IMR-90 (cell line): ENCODE measurements around the gene PRKAG2. TPM values are rescaled to one million over a fixed set of nuclear protein-coding genes. Genes with fewer than 3 reads are reported as not detected.

Experiments used
- ATAC-seq: fragments of 200-7000 bp; cut with Tn5 transposase; 2 replicates; pipeline ENCODE4 v1.9.1; 2020; ENCODE audit warnings: low read depth, mild to moderate bottlenecking, moderate library complexity
- BruUV-seq: library from RNA; stranded (reverse); fragments of 400-500 nt; replicated peaks from 2 replicates; lab custom pipeline; 2021; lab: Mats Ljungman, UMichigan
- CTCF ChIA-PET: fragments of 300-600 bp; formaldehyde crosslinking; extraction: SDS; loops from one replicate; lab custom pipeline; 2021; ENCODE audit warnings: antibody characterized with exemption; lab: Yijun Ruan, JAX
- POLR2A ChIA-PET: fragments of 300-600 bp; sonication (Branson Sonifier 250); formaldehyde crosslinking; loops from one replicate; lab custom pipeline; 2022; ENCODE audit warnings: antibody characterized with exemption; ENCODE audit not compliant: unreplicated experiment; lab: Charles Lee
- DNase-seq: peaks from one replicate; pipeline ENCODE4 v3.0.0; 2013
- H2AFZ ChIP-seq: replicated peaks from 2 replicates; pipeline ENCODE3; 2013; ENCODE audit warnings: low read length, mild to moderate bottlenecking; ENCODE audit not compliant: poor library complexity
- H2AK5ac ChIP-seq: 2 replicates; pipeline ENCODE4 v1.6.1; 2013; ENCODE audit warnings: low read depth, low read length, inconsistent platforms
- H2AK9ac ChIP-seq: replicated peaks from 2 replicates; pipeline ENCODE3; 2013; ENCODE audit warnings: mild to moderate bottlenecking, low read depth, low read length, moderate library complexity; ENCODE audit not compliant: poor library complexity
- H2BK120ac ChIP-seq: 2 replicates; pipeline ENCODE4 v1.6.1; 2013; ENCODE audit warnings: low read depth, low read length, inconsistent platforms
- H2BK15ac ChIP-seq: 3 replicates; pipeline ENCODE4 v1.6.1; 2013; ENCODE audit warnings: low read depth, low read length, inconsistent platforms
- H2BK20ac ChIP-seq: 2 replicates; pipeline ENCODE4 v1.6.1; 2013; ENCODE audit warnings: low read depth, mild to moderate bottlenecking, inconsistent platforms, low read length, moderate library complexity
- H2BK5ac ChIP-seq: 2 replicates; pipeline ENCODE4 v1.6.1; 2013; ENCODE audit warnings: mild to moderate bottlenecking, low read depth, low read length, inconsistent platforms; ENCODE audit not compliant: poor library complexity, severe bottlenecking
- H3K14ac ChIP-seq: replicated peaks from 2 replicates; pipeline ENCODE4 v1.6.1; 2013; ENCODE audit warnings: low read depth, low read length, inconsistent platforms
- H3K18ac ChIP-seq: 2 replicates; pipeline ENCODE4 v1.6.1; 2013; ENCODE audit warnings: low read depth, low read length, control low read depth
- H3K23ac ChIP-seq: 2 replicates; pipeline ENCODE4 v1.6.1; 2013; ENCODE audit warnings: low read depth, low read length, inconsistent platforms
- H3K27ac ChIP-seq: 2 replicates; pipeline ENCODE4 v1.5.1; 2013; ENCODE audit warnings: mild to moderate bottlenecking, control low read depth, low read length; ENCODE audit not compliant: insufficient read depth
- H3K27me3 ChIP-seq: 2 replicates; pipeline ENCODE4 v1.6.1; 2013; ENCODE audit warnings: low read length; ENCODE audit not compliant: control insufficient read depth, insufficient read depth
- H3K36me3 ChIP-seq: 2 replicates; pipeline ENCODE4 v1.6.1; 2013; ENCODE audit warnings: low read length, mixed read lengths; ENCODE audit not compliant: control insufficient read depth, insufficient read depth
- H3K4ac ChIP-seq: 2 replicates; pipeline ENCODE4 v1.6.1; 2013; ENCODE audit warnings: low read depth, low read length, inconsistent platforms
- H3K4me1 ChIP-seq: 2 replicates; pipeline ENCODE4 v1.6.1; 2013; ENCODE audit warnings: low read length, mixed read lengths; ENCODE audit not compliant: control insufficient read depth, insufficient read depth
- H3K4me2 ChIP-seq: 2 replicates; pipeline ENCODE4 v1.6.1; 2013; ENCODE audit warnings: low read depth, mild to moderate bottlenecking, control low read depth, low read length, moderate library complexity
- H3K4me3 ChIP-seq: 2 replicates; pipeline ENCODE4 v1.5.1; 2013; ENCODE audit warnings: low read depth, mild to moderate bottlenecking, control low read depth, low read length, moderate library complexity; ENCODE audit not compliant: insufficient read depth
- H3K56ac ChIP-seq: 2 replicates; pipeline ENCODE4 v1.6.1; 2013; ENCODE audit warnings: low read length, inconsistent platforms; ENCODE audit not compliant: insufficient read depth; ENCODE audit errors: extremely low read depth
- H3K79me1 ChIP-seq, 2 experiments: 2 replicates each; pipeline ENCODE4 v1.6.1; 2013; ENCODE audit warnings: low read length in 2 of 2, inconsistent platforms in 1 of 2, low read depth in 1 of 2
- H3K9ac ChIP-seq: 2 replicates; pipeline ENCODE4 v1.6.1; 2013; ENCODE audit warnings: low read depth, low read length, control low read depth
- H3K9me1 ChIP-seq: 2 replicates; pipeline ENCODE4 v1.6.1; 2013; ENCODE audit warnings: low read length, inconsistent platforms; ENCODE audit not compliant: insufficient read depth
- H3K9me3 ChIP-seq: 2 replicates; pipeline ENCODE4 v1.6.1; 2013; ENCODE audit warnings: low read length; ENCODE audit not compliant: control insufficient read depth, insufficient read depth
- H4K20me1 ChIP-seq: 2 replicates; pipeline ENCODE4 v1.6.1; 2013; ENCODE audit warnings: low read length, inconsistent platforms; ENCODE audit not compliant: insufficient read depth
- H4K5ac ChIP-seq: 2 replicates; pipeline ENCODE4 v1.6.1; 2013; ENCODE audit warnings: mild to moderate bottlenecking, low read depth, low read length, control low read depth
- H4K8ac ChIP-seq, 2 experiments: 2 replicates each; pipeline ENCODE4 v1.6.1; 2013; ENCODE audit warnings: low read depth in 2 of 2, low read length in 2 of 2, control low read depth in 1 of 2, inconsistent platforms in 1 of 2
- H4K91ac ChIP-seq: 2 replicates; pipeline ENCODE4 v1.6.1; 2013; ENCODE audit warnings: low read depth, low read length, inconsistent platforms; ENCODE audit not compliant: insufficient read depth
- CEBPB ChIP-seq: IDR thresholded peaks from 2 replicates; pipeline ENCODE4 v1.6.1; 2012; ENCODE audit warnings: low read depth, low read length, improper control_type of control experiment
- CHD1 ChIP-seq: IDR thresholded peaks from 2 replicates; pipeline ENCODE4 v1.6.1; 2012; ENCODE audit warnings: low read depth, low read length, improper control_type of control experiment
- POLR2A ChIP-seq: IDR thresholded peaks from 2 replicates; pipeline ENCODE4 v1.6.1; 2012; ENCODE audit warnings: mild to moderate bottlenecking, low read depth, low read length
- WGBS, 2 experiments: methylation state at CpG; one replicate each; pipeline versions ENCODE4 v1.1.5 to v1.1.7; 2013; ENCODE audit warnings: missing lambda C conversion rate in 2 of 2; ENCODE audit not compliant: insufficient read length in 1 of 2; ENCODE audit errors: extremely low coverage in 2 of 2; 5-methylcytosine and 5-hydroxymethylcytosine counted together
- dilution Hi-C: fragments of 300-500 bp; cut with HindIII; formaldehyde crosslinking; loops from one replicate; pipeline ENCODE4 v1.14.3; 2018; ENCODE audit warnings: low sequenced_read_pairs; ENCODE audit not compliant: unreplicated experiment
- in situ Hi-C: fragments of 300-500 bp; cut with MboI; formaldehyde crosslinking; loops from 3 replicates; pipeline ENCODE4 v1.14.3; 2019; ENCODE audit warnings: low sequenced_read_pairs, inconsistent platforms, mixed read lengths
- intact Hi-C: fragments of 100-400 bp; cut with micrococcal nuclease; formaldehyde crosslinking; loops from 2 replicates; pipeline ENCODE4 v1.10.0; 2022
- polyA plus RNA-seq, 3 experiments: library from polyadenylated mRNA; depleted of rRNA; stranded (reverse); fragments of >200 nt; gene quantifications; 2 replicates each; pipeline ENCODE4 v1.2.3, GENCODE V29; 2012; ENCODE audit warnings: low replicate concordance in 1 of 3
- total RNA-seq: library from RNA; depleted of rRNA; stranded (reverse); fragments of >200 nt; gene quantifications from 2 replicates; pipeline ENCODE4 v1.2.3, GENCODE V29; 2012

PRKAG2 gene
- total and polyA plus RNA-seq, 2 of the 4 experiments (the other 2 are of a cell fraction) = 15.4 to 21.6 TPM

DNA sequence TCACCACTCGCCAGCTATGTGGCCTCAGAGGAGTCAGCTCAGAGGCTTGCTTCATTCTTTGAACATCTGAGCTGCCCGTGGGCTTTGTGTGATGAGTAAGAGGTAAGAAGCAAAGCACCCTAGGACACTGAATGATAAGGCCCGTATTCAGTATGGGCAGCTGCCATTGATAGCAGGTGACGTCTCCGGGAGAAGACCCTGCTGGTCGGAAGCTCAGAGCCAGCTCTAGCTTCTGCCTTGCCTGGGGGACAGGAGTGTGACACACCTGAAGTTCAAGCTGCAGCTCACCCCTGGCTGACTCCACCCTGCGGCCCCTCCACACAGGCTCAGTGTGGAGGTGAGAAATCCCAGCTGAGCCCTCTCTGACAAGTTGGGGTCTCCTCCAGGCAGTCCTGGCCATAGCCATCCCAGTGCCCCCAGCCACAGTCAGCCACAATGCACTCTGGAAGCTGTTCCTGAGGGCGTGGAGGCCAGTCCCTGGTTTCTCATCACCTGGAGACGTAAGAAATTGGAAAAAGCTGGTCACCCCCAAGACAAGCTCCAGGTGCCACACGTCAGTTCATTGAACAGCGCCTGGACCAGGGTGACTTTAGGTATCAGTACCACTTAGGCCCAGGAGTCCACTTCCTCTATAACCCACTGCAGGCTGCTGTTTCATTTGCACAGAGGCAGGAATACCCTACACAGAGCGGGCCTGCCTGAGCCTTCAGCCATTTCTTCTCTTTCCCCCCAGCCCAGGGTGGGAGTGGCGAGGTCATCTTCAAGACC, 192.3 kb downstream of the PRKAG2 start:
- no peaks in the 10 kb centered on the region for H3K36me3 ChIP-seq
- H2AFZ ChIP-seq = peak overlapping the region; percentile 76
- TF ChIP-seq CHD1 (no peak), POLR2A (no peak), CEBPB (peak; percentile 54)
- in situ Hi-C loops = no loop called here
- H2BK5ac ChIP-seq = peak overlapping the region; percentile 17
- H4K20me1 ChIP-seq = no peaks in the 10 kb centered on the region
- H3K9ac ChIP-seq = no peak overlapping the region
- no peaks in the 10 kb centered on the region for H3K9me3 ChIP-seq
- H3K14ac ChIP-seq = 0 out of 2 replicates have a peak overlapping the region, but pooled peaks have one; percentile 24
- H4K8ac ChIP-seq = peak overlapping the region in 1 of 2 experiments; percentile 36; a peak in 1 of 4 replicates
- H2AK5ac ChIP-seq = peak overlapping the region; percentile 82
- 76% methylated on average over 4 of the region's 13 CpGs; no CpG with 5 or more reads in 1 of the 2 experiments for WGBS, 2 experiments
- H3K27ac ChIP-seq = no peak overlapping the region
- peak overlapping the region; percentile 58 for H2AK9ac ChIP-seq
- intact Hi-C loops = no loop called here
- dilution Hi-C loops = no loop called here
- H3K4me2 ChIP-seq = no peak overlapping the region
- peak overlapping the region; percentile 73 for H2BK120ac ChIP-seq
- H3K27me3 ChIP-seq = no peaks in the 10 kb centered on the region
- H2BK20ac ChIP-seq = peak overlapping the region; percentile 28; the same call in 1 of the 2 replicates
- peaks cover 3% of the 10 kb centered on the region in 2 experiments; a peak in 1 of 4 replicates for H3K79me1 ChIP-seq
- no peak overlapping the region for H3K56ac ChIP-seq
- DNase-seq (peak; percentile 60), ATAC-seq (no peak)
- CTCF ChIA-PET = no interaction called here
- peaks cover 31% of the 10 kb centered on the region for H3K9me1 ChIP-seq
- H3K18ac ChIP-seq = no peak overlapping the region
- peak overlapping the region; percentile 56; the same call in 2 of the 3 replicates for H2BK15ac ChIP-seq
- no peak overlapping the region for H3K23ac ChIP-seq
- no TSS peak for BruUV-seq
- peak overlapping the region; percentile 77 for H4K91ac ChIP-seq
- peak overlapping the region; percentile 40; the same call in 1 of the 2 replicates for H3K4ac ChIP-seq
- no peak overlapping the region for H3K4me3 ChIP-seq
- H4K5ac ChIP-seq = peak overlapping the region; percentile 5; the same call in 1 of the 2 replicates
- POLR2A ChIA-PET = no interaction called here
- peaks cover 33% of the 10 kb centered on the region for H3K4me1 ChIP-seq
